DOHH2 (cell line): ENCODE measurements around the gene CAMTA1.

Source experiments
- H3F3A ChIP-seq: fragments of 200-600 bp; sonication (generic), shearing (Covaris generic); 2 replicates; pipeline ENCODE4 v1.6.0; 2016; ENCODE audit warnings: antibody characterized with exemption, mild to moderate bottlenecking; ENCODE audit not compliant: control insufficient read depth, insufficient read depth
- H3K27ac ChIP-seq: fragments of 200-600 bp; sonication (generic); 2 replicates; pipeline ENCODE4 v1.5.1; 2014; ENCODE audit warnings: low read depth, mild to moderate bottlenecking, low read length, moderate library complexity
- H3K27me3 ChIP-seq: fragments of 200-600 bp; sonication (generic); 2 replicates; pipeline ENCODE4 v1.6.1; 2014; ENCODE audit warnings: mild to moderate bottlenecking, low read length, mixed read lengths; ENCODE audit not compliant: control insufficient read depth
- H3K36me3 ChIP-seq: fragments of 200-600 bp; sonication (generic); 2 replicates; pipeline ENCODE4 v1.6.1; 2014; ENCODE audit warnings: mild to moderate bottlenecking, low read length, moderate library complexity, mixed read lengths; ENCODE audit not compliant: control insufficient read depth
- H3K4me1 ChIP-seq: fragments of 200-600 bp; sonication (generic); 2 replicates; pipeline ENCODE4 v1.6.1; 2014; ENCODE audit warnings: mild to moderate bottlenecking, low read length, mixed read lengths; ENCODE audit not compliant: control insufficient read depth
- H3K4me2 ChIP-seq: fragments of 200-600 bp; sonication (generic); 2 replicates; pipeline ENCODE4 v1.6.0; 2014; ENCODE audit warnings: mild to moderate bottlenecking, low read length, moderate library complexity
- H3K4me3 ChIP-seq: fragments of 200-600 bp; sonication (generic); 2 replicates; pipeline ENCODE4 v1.5.1; 2014; ENCODE audit warnings: mild to moderate bottlenecking, low read length, mixed read lengths
- H3K79me2 ChIP-seq: fragments of 200-600 bp; sonication (generic); 2 replicates; pipeline ENCODE4 v1.6.1; 2014; ENCODE audit warnings: mild to moderate bottlenecking, low read length, mixed read lengths; ENCODE audit not compliant: control insufficient read depth
- H3K9me2 ChIP-seq: fragments of 200-600 bp; sonication (generic); replicated peaks from 2 replicates; pipeline ENCODE4 v1.6.1; 2014; ENCODE audit warnings: mild to moderate bottlenecking, low read length, mixed read lengths; ENCODE audit not compliant: control insufficient read depth
- H3K9me3 ChIP-seq: fragments of 200-600 bp; sonication (generic); 2 replicates; pipeline ENCODE4 v1.6.1; 2014; ENCODE audit warnings: antibody characterized with exemption, low read length, mixed read lengths; ENCODE audit not compliant: control insufficient read depth, insufficient read depth
- H4K20me1 ChIP-seq: fragments of 200-600 bp; sonication (generic); 2 replicates; pipeline ENCODE4 v1.6.0; 2014; ENCODE audit warnings: low read depth, mild to moderate bottlenecking, antibody characterized with exemption, low read length, moderate library complexity; ENCODE audit not compliant: control insufficient read depth, insufficient read depth
- CTCF ChIP-seq: fragments of 200-600 bp; sonication (generic); IDR thresholded peaks from one replicate; pipeline ENCODE4 v1.5.1; 2014; ENCODE audit warnings: antibody characterized with exemption, mild to moderate bottlenecking, low read depth, low read length; ENCODE audit not compliant: poor library complexity, severe bottlenecking
- EZH2phosphoT487 ChIP-seq: fragments of 200-600 bp; sonication (generic); IDR thresholded peaks from 2 replicates; pipeline ENCODE4 v1.6.1; 2017; ENCODE audit warnings: borderline replicate concordance, mild to moderate bottlenecking, antibody characterized with exemption, low read length, moderate library complexity, mixed read lengths

CAMTA1 gene

GRCh38 chr1:7366955-7367665 lies 581.9 kb downstream of the CAMTA1 start:
- Histone ChIP-seq H4K20me1 (no peaks in the 10 kb centered on the region), H3K4me1 (no peaks in the 10 kb centered on the region), H3K36me3 (no peaks in the 10 kb centered on the region), H3K79me2 (no peaks in the 10 kb centered on the region), H3K27ac (no peak overlapping the region), H3K4me2 (no peak overlapping the region), H3K9me2 (no peaks in the 10 kb centered on the region), H3K27me3 (no peaks in the 10 kb centered on the region), H3K4me3 (no peak overlapping the region), H3K9me3 (no peaks in the 10 kb centered on the region), H3F3A (no peaks in the 10 kb centered on the region)
- TF ChIP-seq CTCF (no peak), EZH2phosphoT487 (no peak)

GRCh38 chr1:7369866-7370265 lies 584.6 kb downstream of the CAMTA1 start:
- H3K27ac ChIP-seq = no peak overlapping the region
- no peaks in the 10 kb centered on the region for H4K20me1 ChIP-seq
- no peak overlapping the region for H3K4me2 ChIP-seq
- H3F3A ChIP-seq = no peaks in the 10 kb centered on the region
- no peaks in the 10 kb centered on the region for H3K79me2 ChIP-seq
- no peak for TF ChIP-seq EZH2phosphoT487
- no peak for TF ChIP-seq CTCF
- no peaks in the 10 kb centered on the region for H3K36me3 ChIP-seq
- no peaks in the 10 kb centered on the region for H3K9me3 ChIP-seq
- H3K27me3 ChIP-seq = no peaks in the 10 kb centered on the region
- no peaks in the 10 kb centered on the region for H3K4me1 ChIP-seq
- no peak overlapping the region for H3K4me3 ChIP-seq
- no peaks in the 10 kb centered on the region for H3K9me2 ChIP-seq

GRCh38 chr1:7371926-7372325 lies 586.7 kb downstream of the CAMTA1 start:
- Histone ChIP-seq H4K20me1 (no peaks in the 10 kb centered on the region), H3K4me3 (no peak overlapping the region), H3K79me2 (no peaks in the 10 kb centered on the region), H3F3A (no peaks in the 10 kb centered on the region), H3K27ac (no peak overlapping the region), H3K9me2 (no peaks in the 10 kb centered on the region), H3K4me2 (no peak overlapping the region), H3K36me3 (no peaks in the 10 kb centered on the region), H3K9me3 (no peaks in the 10 kb centered on the region), H3K4me1 (no peaks in the 10 kb centered on the region), H3K27me3 (no peaks in the 10 kb centered on the region)
- no peak for TF ChIP-seq CTCF
- TF ChIP-seq EZH2phosphoT487 = no peak
